ENCODE results near the gene CLMP.

Gene CLMP

GRCh38 chr11:123214940-123215339 is 19.9 kb upstream of the CLMP start:
- no peak for ATAC-seq
- TF ChIP-seq CREB5 (CRISPR knock-in tag; IDR thresholded peaks at IDR 0.05; ENCODE audit: low read depth) (no peak), TOX (CRISPR knock-in tag; IDR thresholded peaks at IDR 0.05; ENCODE audit: borderline replicate concordance) (no peak)

- ATAC-seq, result peak; percentile 59
- TF ChIP-seq ISL1 (CRISPR knock-in tag; IDR thresholded peaks at IDR 0.05) (peak; percentile 76), BACH2 (CRISPR knock-in tag; IDR thresholded peaks at IDR 0.05; ENCODE audit: borderline replicate concordance) (no peak), OSR1 (CRISPR knock-in tag; IDR thresholded peaks at IDR 0.05) (no peak), ZFP3 (CRISPR knock-in tag; IDR thresholded peaks at IDR 0.05) (no peak), CSRNP3 (CRISPR knock-in tag; IDR thresholded peaks at IDR 0.05) (no peak), TCF4 (CRISPR knock-in tag; IDR thresholded peaks at IDR 0.05; ENCODE audit: borderline replicate concordance) (no peak), ZNF565 (CRISPR knock-in tag; conservative IDR thresholded peaks at IDR 0.05; ENCODE audit: low read depth) (no peak)
These were observed 19.3 kb upstream of the CLMP start for GRCh38 chr11:123214396-123214795.

- ATAC-seq, result no peak
- no peak for TF ChIP-seq CREB5 (CRISPR knock-in tag; IDR thresholded peaks at IDR 0.05; ENCODE audit: low read depth)
These were observed 18.3 kb upstream of the CLMP start for GRCh38 chr11:123213307-123213771.

- peak; percentile 11 for ATAC-seq
- TF ChIP-seq TOX (CRISPR knock-in tag; IDR thresholded peaks at IDR 0.05; ENCODE audit: borderline replicate concordance) (no peak), POU6F1 (CRISPR knock-in tag; IDR thresholded peaks at IDR 0.05; ENCODE audit: borderline replicate concordance, low read depth) (no peak)
These were observed 17.4 kb upstream of the CLMP start for GRCh38 chr11:123212406-123212805.

- peak; percentile 14; the same call in 2 of the 3 replicates for ATAC-seq
- no peak for TF ChIP-seq ZNF8 (CRISPR knock-in tag; IDR thresholded peaks at IDR 0.05)
These were observed 16.9 kb upstream of the CLMP start for GRCh38 chr11:123211981-123212380.

- no peak for TF ChIP-seq TSHZ2 (CRISPR knock-in tag; IDR thresholded peaks at IDR 0.05)
- no peak for TF ChIP-seq ZFP30 (CRISPR knock-in tag; IDR thresholded peaks at IDR 0.05)
- no peak for TF ChIP-seq ISL1 (CRISPR knock-in tag; IDR thresholded peaks at IDR 0.05)
- no peak for TF ChIP-seq ZNF8 (CRISPR knock-in tag; IDR thresholded peaks at IDR 0.05)
- TF ChIP-seq ZC3H10 (CRISPR knock-in tag; IDR thresholded peaks at IDR 0.05), result no peak
- TF ChIP-seq TOX (CRISPR knock-in tag; IDR thresholded peaks at IDR 0.05; ENCODE audit: borderline replicate concordance), result no peak
- no peak for TF ChIP-seq CSRNP3 (CRISPR knock-in tag; IDR thresholded peaks at IDR 0.05)
- TF ChIP-seq ZNF565 (CRISPR knock-in tag; conservative IDR thresholded peaks at IDR 0.05; ENCODE audit: low read depth), result no peak
- TF ChIP-seq ESRRG (CRISPR knock-in tag; IDR thresholded peaks at IDR 0.05), result no peak
- ATAC-seq, result no peak
These were observed 16.3 kb upstream of the CLMP start for GRCh38 chr11:123211149-123211852.

Data from SK-N-SH treated with all-trans-retinoic acid at 6 μM for 48 hours (cell line).